ENCODE data around the gene TMEM236.

TMEM236 gene

GRCh38 chr10:17783751-17784150 lies 31.8 kb downstream of the TMEM236 start:
- TF ChIP-seq CTCF (conservative IDR thresholded peaks at IDR 0.05; ENCODE audit: control insufficient read depth, insufficient read depth, low read depth, low read length), result no peak
- no peak for DNase-seq (ENCODE audit: low read depth)
- H3K4me3 ChIP-seq (ENCODE audit: control insufficient read depth, low read depth, low read length), result no peak overlapping the region

- H3K4me3 ChIP-seq (ENCODE audit: control insufficient read depth, low read depth, low read length), result no peak overlapping the region
- no peak for TF ChIP-seq CTCF (conservative IDR thresholded peaks at IDR 0.05; ENCODE audit: control insufficient read depth, insufficient read depth, low read depth, low read length)
- peak; percentile 79 for DNase-seq (ENCODE audit: low read depth)
Observed at GRCh38 chr10:17784688-17785087, 32.7 kb downstream of the TMEM236 start.

- peak; percentile 56 for DNase-seq (ENCODE audit: low read depth)
- H3K4me3 ChIP-seq (ENCODE audit: control insufficient read depth, low read depth, low read length), result no peak overlapping the region
Observed at GRCh38 chr10:17785276-17785930, 33.4 kb downstream of the TMEM236 start.

GRCh38 chr10:17787087-17787961 lies 35.3 kb downstream of the TMEM236 start:
- no peak for TF ChIP-seq CTCF (conservative IDR thresholded peaks at IDR 0.05; ENCODE audit: control insufficient read depth, insufficient read depth, low read depth, low read length)
- DNase-seq (ENCODE audit: low read depth), result peak; percentile 97
- no peak overlapping the region for H3K4me3 ChIP-seq (ENCODE audit: control insufficient read depth, low read depth, low read length)

More at GRCh38 chr10:17785276-17785930, 33.4 kb downstream of the TMEM236 start:
- TF ChIP-seq CTCF (conservative IDR thresholded peaks at IDR 0.05; ENCODE audit: control insufficient read depth, insufficient read depth, low read depth, low read length), result no peak

- H3K4me3 ChIP-seq (ENCODE audit: control insufficient read depth, low read depth, low read length), result no peak overlapping the region
- no peak for DNase-seq (ENCODE audit: low read depth)
- no peak for TF ChIP-seq CTCF (conservative IDR thresholded peaks at IDR 0.05; ENCODE audit: control insufficient read depth, insufficient read depth, low read depth, low read length)
Observed at GRCh38 chr10:17788646-17789045, 36.6 kb downstream of the TMEM236 start.

GRCh38 chr10:17789396-17789795 lies 37.4 kb downstream of the TMEM236 start:
- TF ChIP-seq CTCF (conservative IDR thresholded peaks at IDR 0.05; ENCODE audit: control insufficient read depth, insufficient read depth, low read depth, low read length), result no peak
- no peak overlapping the region for H3K4me3 ChIP-seq (ENCODE audit: control insufficient read depth, low read depth, low read length)
- no peak for DNase-seq (ENCODE audit: low read depth)
